Fibroblast of peridontal ligament (primary cell): ENCODE results near the gene EMILIN2.
A peak's percentile ranks its signal among the peaks of the same experiment; 100 is the strongest.
"Not testable (repeated sequence)": the region's sequence is repeated elsewhere in the genome, so short reads cannot be mapped to it uniquely, and the experiment has no call there.

Source experiments
- DNase-seq: peaks from one replicate; pipeline ENCODE4 v3.0.0-alpha.2; 2010; ENCODE audit errors: extremely low read depth

EMILIN2 gene

DNA sequence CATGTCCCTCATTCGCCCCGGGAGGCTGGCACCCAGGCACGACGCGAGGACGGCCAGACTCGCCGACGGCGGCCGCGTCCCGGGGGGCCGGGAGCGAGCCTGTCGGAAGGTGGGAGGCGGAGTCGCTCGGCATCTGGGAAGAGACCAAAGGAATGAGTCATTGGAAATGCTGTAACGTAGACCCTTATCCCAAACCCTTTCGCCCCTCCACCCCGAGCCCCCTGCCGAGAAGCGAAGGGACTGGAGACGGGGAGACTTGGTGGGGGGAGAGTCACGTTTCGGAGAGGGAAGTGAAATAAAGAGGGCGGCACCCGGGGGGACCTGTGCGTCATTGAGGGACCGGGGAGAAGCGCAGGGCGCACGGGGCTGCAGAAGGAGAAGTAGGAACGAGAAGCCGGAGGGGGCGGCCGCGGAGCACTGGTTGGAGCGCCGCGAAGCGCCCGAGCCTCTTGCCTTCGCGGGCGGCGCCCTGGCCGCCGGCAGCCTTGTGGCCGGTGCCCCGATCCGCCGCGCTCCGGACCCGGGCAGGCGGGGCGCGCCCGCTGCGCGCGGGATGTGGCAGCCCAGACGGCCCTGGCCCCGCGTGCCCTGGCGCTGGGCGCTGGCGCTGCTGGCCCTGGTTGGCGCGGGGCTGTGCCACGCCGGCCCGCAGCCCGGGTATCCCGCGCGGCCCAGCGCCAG lies at the start of gene EMILIN2:
Gene EMILIN2, plus strand, starts transcription at position 371 of the 681 bp plus-strand sequence. Its CDS starts 183 bp downstream, at position 554.
- DNase-seq: peak; percentile 17

DNA sequence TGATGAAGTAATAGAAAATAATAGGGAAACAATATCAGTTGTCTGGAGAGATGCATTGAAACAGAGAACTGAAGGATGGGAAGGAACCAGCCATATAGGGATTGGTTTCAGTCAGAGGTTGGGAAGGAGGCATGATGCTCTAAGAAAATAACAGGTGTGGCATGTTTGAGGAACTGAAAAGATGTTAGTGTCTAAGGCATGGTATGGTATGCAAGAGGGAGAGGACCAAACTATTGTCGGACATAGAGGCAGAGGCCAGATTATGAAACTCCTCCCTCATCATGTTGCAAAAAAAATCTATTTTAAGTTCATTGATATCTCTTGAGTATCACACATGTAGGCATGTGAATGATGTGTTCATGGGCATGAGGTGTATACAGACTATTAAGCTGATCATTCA lies 48.9 kb upstream of the EMILIN2 start:
- no peak for DNase-seq

DNA sequence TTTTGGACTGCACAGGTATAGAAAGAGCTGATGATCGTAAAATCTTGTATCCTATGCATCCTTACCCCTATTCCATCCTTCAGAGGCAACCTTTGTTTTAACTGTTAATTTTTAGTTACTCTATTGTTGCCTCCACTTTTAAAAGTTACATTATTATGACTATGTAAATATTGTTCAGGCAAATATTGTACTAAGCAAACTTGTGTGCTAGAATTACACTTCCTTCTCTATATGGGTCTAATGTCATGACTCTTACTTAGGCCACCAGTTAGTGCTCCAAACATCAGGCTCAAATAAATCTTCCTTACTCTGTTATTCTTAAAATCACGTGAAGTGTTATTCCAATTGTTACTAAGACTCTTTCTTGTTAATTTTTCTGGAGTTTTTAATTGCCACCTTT lies 47.4 kb upstream of the EMILIN2 start:
- DNase-seq: no peak

DNA sequence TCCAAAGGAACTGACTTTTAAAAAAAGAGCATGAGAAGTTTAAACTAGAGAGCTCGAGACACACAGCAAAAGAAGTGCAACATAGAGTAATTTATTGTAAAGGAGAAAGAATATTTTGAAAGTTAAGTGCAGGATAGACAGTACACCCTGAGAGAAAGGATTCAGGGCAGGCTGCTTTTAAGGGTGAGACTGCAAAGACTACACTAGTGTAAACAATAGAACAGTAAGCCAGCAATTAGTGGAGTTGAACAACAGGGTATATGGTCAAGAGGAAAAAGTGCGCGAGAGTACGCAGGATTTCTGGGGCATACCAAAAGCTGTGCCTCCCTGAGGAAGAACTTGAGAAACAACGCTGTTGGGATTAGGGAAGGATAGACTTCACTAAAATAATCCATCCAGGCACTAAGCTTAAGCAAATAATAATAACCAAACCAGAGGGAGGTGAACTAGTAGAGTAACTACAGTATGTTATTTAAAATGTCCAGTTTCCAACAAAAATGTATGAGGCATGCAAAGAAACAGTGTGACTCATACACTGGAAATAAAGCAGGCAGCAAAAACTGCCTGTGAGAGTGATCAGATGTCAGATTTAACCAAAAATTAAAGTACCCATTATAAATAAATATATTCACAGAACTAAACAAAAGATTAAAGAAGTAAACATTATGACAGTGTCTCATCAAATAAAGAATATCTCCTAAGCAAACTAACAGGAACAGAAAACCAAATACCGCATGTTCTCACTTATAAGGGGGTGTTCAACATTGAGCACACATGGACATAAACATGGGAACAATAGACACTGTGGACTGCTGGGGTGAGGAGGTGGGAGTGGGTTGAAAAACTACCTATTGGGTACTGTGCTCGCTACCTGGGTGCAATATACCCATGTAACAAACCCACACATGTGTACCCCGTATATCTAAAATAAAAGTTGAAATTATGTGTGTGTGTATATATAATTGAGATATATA lies 40.5 kb upstream of the EMILIN2 start:
- peak; percentile 72 for DNase-seq

DNA sequence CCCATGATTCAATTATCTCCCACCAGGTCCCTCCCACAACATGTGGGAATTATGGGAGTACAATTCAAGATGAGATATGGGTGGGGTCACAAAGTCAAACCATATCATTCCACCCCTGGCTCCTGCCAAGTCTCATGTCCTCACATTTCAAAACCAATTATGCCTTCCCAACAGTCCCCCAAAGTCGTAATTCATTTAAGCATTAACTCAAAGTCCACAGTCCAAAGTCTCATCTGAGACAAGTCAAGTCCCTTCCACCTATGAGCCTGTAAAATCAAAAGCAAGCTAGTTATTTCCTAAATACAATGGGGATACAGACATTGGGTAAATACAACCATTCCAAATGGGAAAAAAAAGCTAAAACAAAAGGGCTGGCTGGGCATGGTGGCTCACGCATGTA lies 38.2 kb upstream of the EMILIN2 start:
- DNase-seq: not testable (repeated sequence)

DNA sequence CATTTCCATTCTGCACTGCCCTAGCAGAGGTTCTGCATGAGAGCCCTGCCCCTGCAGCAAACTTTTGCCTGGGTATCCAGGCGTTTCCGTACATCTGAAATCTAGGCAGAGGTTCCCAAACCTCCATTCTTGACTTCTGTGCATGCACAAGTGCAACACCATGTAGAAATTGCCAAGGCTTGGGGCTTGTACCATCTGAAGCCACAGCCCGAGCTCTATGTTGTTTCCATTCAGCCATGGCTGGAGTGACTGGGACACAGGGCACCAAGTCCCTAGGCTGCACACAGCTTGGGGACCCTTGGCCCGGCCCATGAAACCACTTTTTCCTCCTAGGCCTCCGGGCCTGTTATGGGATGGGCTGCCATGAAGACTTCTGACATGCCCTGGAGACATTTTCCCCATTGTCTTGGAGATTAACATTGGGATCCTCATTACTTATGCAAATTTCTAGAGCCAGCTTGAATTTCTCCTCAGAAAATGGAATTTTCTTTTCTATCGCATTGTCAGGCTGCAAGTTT lies 37.1 kb upstream of the EMILIN2 start:
- not testable (repeated sequence) for DNase-seq

DNA sequence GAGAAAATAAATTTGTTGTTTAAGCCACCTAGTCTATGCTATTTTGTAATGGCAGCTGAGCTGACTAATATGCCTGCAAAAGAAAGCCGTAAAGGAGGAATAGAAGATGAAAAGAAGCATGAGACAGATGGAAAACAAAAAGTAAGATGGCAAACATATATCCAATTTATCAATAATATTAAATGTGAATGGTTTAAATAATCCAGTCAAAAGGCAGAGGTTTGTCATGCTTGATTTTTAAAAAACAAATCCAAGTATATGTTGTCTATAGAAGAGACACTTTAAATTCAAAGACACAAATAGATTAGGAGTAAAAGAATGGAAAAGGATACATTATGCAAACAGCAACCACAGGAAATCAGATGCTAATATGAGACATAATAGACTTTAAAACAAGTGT lies 35.4 kb upstream of the EMILIN2 start:
- no peak for DNase-seq

DNA sequence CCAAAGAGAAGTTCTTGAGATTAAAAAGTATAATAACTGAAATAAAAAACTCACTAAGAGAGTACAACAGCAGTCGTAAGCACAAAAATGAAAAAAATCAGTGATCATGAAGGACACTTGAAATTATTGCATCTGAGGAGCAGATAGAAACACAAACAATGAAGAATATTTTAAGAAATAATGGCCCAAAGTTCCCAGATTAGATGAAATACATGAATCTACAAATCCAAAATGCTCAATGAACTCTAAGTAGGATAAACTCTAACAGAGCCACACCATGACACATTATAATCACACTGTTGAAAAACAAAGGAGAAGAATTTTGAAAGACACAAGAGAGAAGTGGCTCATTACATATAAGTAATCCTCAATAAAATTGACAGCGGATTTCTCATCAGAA lies 31.9 kb upstream of the EMILIN2 start:
- no peak for DNase-seq

DNA sequence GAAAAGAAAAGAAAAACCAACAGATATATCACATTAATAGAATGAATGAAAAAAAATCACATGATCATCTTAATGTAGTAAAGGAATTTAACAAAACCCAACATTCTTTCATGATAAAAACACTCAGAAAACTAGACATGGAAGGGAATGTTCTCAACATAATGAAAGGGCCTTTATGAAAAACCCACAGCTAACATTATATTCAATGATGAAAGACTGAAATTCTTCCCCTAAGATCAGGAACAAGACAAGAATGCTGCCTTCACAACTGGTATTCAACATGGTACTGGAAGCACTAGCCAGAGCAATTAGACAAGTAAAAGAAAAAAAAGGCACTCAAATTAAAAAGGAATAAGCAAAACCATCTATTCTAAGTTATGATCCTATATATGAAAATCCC lies 28.5 kb upstream of the EMILIN2 start:
- DNase-seq: no peak

DNA sequence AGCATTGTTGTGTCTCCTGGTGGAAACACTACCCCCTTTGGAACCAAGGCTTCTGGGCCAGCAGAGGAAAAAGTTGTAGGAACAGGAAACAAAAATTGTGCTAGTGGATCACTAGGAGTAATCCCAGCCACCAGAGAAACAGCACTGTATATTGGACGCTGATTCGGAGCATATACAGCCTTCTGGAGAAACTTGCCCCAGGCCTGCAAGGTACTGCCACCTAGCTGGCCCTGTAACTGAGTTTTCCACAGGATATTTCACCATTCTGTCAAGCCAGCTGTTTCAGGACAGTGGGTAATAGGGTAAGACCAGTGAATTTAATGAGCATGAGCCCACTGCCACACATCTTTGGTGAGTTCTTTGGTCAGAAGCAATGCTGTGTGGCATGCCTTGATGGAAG lies 25.1 kb upstream of the EMILIN2 start:
- DNase-seq: no peak

DNA sequence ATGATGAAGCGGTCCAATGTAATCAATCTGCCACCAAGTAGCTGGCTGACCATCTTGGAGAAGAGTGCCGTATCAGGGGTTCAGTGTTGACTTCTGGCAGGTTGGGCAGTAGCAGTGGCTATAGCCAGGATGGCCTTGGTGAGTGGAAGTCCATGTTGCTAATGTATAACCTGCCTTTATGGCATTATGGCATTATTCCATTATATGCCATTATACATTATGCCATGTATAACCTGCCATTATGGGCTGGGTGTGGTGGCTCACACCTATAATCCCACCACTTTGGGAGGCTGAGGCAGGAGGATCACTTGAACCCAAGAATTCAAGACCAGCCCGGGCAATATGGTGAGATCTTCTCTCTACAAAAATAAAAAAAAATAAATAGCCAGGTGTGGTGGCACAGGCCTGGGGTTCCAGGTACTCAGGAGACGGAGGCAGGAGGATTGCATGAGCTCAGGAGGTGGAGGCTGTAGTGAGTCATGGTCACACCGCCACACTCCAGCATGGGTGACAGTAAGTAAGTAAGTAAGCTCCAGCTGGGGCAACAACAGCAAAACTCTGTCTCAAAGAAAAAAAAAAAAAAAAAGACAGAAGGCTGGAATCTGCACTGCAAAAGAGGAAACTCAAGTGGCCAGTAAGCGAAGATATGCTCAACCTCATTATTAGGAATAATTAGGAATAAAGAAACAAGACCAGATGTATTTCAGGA lies 24.4 kb upstream of the EMILIN2 start:
- no peak for DNase-seq

DNA sequence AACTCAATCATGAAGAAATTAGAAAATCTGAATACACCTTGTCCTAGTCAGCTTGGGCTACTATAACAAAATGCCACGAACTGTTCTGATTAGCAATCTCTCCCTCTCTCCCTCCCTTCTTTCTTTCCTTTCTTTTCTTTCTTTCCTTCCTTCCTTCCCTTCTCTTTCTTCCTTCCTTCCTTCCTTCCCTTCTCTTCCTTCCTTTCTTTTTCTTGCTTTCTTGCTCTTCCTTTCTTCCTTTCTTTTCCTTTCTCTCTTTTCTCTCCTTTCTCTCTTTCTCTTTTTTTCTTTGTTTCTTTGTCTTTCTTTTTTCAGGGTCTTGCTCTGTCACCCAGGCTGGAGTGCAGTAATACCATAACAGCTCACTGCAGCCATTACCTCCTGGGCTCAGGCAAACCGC lies 23.6 kb upstream of the EMILIN2 start:
- DNase-seq: no peak

DNA sequence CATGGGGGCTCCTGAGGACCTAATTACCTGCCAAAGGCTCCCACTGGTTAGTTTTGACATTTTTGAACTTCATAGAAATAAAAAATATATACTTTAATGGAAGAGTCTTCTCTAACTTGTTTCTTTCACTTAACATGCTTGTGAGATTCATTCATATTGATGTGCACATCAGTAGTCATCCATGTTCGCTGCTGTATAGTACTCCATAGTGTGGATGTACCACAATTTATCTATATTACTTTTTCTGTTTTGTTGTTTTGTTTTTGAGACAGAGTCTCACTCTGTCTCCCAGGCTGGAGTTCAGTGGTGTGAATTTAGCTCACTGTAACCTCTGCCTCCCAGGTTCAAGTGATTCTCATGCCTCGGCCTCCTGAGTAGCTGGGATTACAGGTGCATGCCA lies 22.8 kb upstream of the EMILIN2 start:
- no peak for DNase-seq

DNA sequence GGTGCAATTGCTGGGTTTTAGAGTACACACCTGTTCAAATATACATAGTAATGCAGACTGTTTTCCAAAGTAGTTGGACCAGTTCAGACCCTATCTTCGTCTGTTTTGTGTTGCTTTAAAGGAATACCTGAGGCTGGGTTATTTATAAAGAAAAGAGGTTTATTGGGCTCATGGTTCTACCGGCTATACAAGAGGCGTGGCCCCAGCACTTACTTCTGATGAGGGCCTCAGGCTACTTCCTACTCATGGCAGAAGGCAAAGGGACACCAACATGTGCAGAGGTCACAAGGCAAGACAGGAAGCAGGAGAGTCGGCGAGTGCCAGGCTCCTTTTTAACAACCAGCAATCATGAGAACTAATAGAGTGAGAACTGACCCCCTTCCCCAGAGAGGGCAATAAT lies 21.9 kb upstream of the EMILIN2 start:
- no peak for DNase-seq

DNA sequence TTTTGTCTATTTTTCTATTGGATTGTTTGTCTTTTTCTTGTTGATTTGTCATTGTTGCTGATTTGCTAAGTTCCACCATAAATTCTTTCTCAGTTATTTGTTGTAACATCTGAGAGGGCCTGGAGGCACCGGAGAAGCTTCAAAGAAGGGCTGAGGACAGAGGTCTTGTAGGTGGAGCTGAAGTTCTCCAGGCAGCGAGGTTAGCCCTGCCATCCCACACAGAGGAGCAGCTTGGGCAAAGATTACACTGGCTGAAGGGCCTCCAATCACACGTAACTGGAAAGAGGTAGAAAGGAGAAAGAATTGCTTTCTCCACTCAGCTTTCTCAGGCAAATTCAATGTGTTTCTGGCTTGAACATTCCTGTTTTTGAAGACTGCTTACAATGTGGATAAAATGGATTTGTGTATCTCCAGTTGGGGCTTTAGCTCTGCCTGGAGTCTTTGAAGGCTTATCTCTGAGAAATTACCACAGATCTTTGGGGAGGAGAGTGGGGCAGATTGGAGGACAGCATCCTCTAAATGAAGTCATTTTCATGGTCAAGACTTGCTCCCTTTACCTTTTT lies 21.1 kb upstream of the EMILIN2 start:
- DNase-seq: no peak

DNA sequence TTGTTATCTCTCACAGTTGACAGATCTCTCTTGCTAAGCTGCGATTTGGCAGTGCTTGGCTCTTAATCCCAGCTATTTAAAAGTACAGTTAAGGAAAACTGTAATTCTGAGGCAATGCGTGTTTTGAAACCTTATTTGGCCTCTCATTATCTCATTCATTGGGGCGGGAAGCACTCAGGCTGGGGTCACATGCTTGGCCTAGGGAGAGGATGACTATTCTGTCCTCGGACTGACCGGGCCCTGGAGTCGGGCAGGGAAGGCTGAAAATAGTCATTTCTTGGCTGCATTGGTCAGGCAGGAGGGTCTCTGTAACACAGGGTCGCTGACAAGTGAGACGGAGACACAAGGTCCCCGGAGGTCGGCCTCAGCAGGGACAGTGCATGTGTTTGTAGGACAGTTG lies 20.2 kb upstream of the EMILIN2 start:
- peak; percentile 31 for DNase-seq

DNA sequence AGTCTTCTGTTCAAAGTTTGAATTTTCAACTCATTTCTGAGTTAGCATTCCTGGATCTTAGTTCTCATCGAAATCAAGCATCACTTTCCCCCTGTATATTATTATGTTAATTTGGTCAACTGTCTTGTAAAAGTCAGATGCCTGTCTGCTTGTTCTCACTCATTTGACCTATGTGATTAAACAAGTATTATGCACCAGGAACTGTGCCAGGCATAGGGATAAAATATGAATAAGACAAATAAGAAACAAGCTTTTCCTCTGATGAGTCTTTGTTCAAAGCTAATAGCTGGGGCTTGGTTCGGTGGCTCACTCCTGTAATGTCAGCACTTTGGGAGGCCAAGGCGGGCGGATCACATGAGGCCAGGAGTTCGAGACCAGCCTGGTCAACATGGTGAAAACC lies 19.7 kb upstream of the EMILIN2 start:
- no peak for DNase-seq

DNA sequence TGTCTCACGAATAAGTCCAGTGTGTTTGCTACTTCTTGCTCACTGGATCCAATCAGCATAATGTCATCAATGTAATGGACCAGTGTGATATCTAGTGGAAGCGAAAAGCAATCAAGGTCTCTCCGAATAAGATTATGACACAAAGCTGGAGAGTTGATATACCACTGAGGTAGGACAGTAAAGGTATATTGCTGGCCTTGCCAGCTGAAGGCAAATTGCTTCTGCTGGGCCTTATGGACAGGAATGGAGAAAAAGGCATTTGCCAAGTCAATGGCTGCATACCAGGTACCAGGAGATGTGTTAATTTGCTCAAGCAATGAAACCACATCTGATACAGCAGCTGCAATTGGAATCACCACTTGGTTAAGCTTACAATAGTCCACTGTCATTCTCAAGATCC lies 10.7 kb upstream of the EMILIN2 start:
- DNase-seq: not testable (repeated sequence)

DNA sequence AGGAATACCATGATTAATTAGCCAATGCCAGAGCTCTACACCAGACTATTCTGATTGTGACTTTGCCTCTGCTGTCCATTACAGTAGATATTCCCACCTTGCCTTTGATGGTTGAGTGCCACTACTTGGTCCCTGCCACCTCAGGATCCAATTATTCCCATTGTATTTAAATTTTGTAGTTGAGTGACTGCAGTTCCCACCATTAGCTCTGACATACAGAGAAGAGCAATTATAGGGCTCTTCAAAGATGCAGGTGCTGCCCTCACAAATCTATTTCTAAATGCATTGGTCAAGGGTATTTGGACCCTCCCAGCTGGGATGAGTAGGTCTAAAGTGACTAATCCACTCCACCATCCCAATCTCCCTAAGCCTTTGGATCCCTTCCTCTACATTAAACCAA lies 9.5 kb upstream of the EMILIN2 start:
- not testable (repeated sequence) for DNase-seq

DNA sequence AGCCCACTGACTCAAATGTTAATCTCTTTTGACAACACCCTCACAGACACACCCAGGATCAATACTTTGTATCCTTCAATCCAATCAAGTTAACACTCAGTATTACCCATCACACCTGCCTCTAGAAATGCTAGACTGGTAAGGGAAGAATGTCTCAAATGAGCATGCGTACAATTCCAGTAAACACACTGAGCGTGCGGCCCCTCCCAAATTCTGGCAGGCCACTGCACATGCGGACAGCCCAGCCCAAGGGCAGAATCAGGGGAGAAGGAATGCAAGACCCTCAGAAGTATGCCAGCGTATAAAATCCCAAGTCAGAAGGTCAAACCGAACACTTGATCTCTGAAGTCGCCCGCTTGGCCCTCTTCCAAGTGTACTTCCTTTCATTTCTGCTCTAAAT lies 7.6 kb upstream of the EMILIN2 start:
- DNase-seq: no peak

DNA sequence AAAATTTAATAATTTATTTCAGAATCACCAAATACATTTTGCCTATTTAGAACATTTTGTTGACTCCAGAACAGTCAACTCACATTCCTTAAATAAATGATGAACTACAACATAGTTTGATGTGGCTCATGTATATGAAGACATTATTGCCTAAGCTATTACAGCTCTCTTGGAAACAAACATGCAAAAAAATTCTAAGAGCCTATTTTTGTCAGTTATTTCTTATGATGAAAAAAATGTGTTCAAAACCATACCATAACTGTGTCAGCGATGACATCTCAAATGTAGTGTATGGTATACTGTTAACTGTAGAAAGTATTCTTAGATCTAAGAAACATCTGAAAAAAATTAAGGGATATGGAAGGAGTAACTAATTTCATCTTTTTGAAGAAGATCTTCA lies 6.3 kb upstream of the EMILIN2 start:
- no peak for DNase-seq

DNA sequence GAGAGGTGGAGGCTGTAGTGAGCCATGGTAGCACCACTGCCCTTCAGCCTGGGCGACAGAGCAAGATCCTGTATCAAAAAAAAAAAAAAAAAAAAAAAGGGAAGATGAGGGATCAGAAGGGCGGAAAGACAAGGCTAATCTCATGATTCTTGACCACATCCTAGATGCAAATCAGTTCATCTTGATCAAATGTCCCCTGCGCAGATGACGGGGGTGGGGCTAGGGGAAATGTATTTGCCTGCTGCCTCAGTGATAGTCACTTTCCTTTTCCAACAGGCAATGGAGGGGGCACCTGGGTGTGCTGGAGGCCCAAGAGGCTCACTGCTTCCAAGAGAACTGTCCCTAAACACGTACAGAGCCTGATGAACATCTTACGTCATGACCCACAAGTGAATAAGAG lies 3.7 kb upstream of the EMILIN2 start:
- no peak for DNase-seq
